Astrocyte of the spinal cord (primary cell): ENCODE measurements around the gene G6PD.

ENCODE experiments used
- DNase-seq: peaks from one replicate; pipeline ENCODE4 v3.0.0; 2011; ENCODE audit warnings: low read depth, low spot score
- H3K4me3 ChIP-seq: 2 replicates; pipeline ENCODE4 v1.5.1; 2011; ENCODE audit warnings: low read depth, mild to moderate bottlenecking, low read length, moderate library complexity
- CTCF ChIP-seq: IDR thresholded peaks from 2 replicates; pipeline ENCODE4 v1.5.1; 2012; ENCODE audit warnings: low read depth, mild to moderate bottlenecking, low read length, inconsistent platforms
- in situ Hi-C: cut with HindIII; loops from 2 replicates; pipeline ENCODE4 v1.10.0; 2017; ENCODE audit warnings: low sequenced_read_pairs

Gene G6PD

GRCh38 chrX:154525606-154526490, 20.8 kb downstream of the G6PD start:
- in situ Hi-C loops: no loop called here
- TF ChIP-seq CTCF: no peak
- DNase-seq: no peak

GRCh38 chrX:154519389-154519788, 27.3 kb downstream of the G6PD start:
- TF ChIP-seq CTCF: no peak
- DNase-seq: no peak
- H3K4me3 ChIP-seq: no peak overlapping the region
- in situ Hi-C loops: no loop called here

More at GRCh38 chrX:154525606-154526490, 20.8 kb downstream of the G6PD start:
- no peak overlapping the region for H3K4me3 ChIP-seq

GRCh38 chrX:154517101-154517781, 29.4 kb downstream of the G6PD start:
- no peak overlapping the region for H3K4me3 ChIP-seq
- no peak for TF ChIP-seq CTCF
- in situ Hi-C loops: no loop called here
- no peak for DNase-seq

GRCh38 chrX:154516656-154517100, 30.0 kb downstream of the G6PD start:
- H3K4me3 ChIP-seq: peak overlapping the region; percentile 39
- TF ChIP-seq CTCF: no peak
- in situ Hi-C loops: no loop called here
- DNase-seq: peak; percentile 47

GRCh38 chrX:154515966-154516655, 30.5 kb downstream of the G6PD start, which contains the start of gene FAM3A:
TSS of gene FAM3A (minus strand) at chrX:154516232. CDS start at chrX:154515772, 460 bp downstream.
- in situ Hi-C loops: no loop called here
- peak within 1 kb of the TSS; percentile 63 for H3K4me3 ChIP-seq
- DNase-seq: peak; percentile 87
- TF ChIP-seq CTCF: no peak

- TF ChIP-seq CTCF: no peak
- in situ Hi-C loops: no loop called here
- DNase-seq: no peak
- peak overlapping the region; percentile 63 for H3K4me3 ChIP-seq
Observed at GRCh38 chrX:154515090-154515965, 31.3 kb downstream of the G6PD start.
